ENCODE data around the gene GPATCH2.

DNA sequence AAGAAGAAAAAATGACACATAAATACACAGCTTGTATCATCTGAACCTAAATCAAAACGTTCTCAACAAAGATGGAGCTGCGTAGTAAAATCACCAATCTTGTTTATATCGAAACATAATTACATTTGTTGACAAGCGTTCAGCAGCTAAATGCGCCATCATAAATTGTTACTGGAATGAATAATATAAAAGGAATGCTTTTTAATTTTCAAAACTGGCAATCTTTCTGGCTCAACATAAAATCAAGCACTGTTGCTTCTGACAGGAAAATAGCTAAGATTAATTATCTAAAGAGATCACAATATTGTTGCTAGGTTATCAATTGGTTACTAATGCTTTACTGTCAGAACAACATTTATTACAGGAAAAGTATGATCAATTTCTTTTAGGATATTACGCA, 181.5 kb downstream of the GPATCH2 start:
- TF ChIP-seq, protein P1, sequence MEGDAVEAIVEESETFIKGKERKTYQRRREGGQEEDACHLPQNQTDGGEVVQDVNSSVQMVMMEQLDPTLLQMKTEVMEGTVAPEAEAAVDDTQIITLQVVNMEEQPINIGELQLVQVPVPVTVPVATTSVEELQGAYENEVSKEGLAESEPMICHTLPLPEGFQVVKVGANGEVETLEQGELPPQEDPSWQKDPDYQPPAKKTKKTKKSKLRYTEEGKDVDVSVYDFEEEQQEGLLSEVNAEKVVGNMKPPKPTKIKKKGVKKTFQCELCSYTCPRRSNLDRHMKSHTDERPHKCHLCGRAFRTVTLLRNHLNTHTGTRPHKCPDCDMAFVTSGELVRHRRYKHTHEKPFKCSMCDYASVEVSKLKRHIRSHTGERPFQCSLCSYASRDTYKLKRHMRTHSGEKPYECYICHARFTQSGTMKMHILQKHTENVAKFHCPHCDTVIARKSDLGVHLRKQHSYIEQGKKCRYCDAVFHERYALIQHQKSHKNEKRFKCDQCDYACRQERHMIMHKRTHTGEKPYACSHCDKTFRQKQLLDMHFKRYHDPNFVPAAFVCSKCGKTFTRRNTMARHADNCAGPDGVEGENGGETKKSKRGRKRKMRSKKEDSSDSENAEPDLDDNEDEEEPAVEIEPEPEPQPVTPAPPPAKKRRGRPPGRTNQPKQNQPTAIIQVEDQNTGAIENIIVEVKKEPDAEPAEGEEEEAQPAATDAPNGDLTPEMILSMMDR (IDR thresholded peaks at IDR 0.05), result no peak
- no peak for TF ChIP-seq ZFX (IDR thresholded peaks at IDR 0.05; ENCODE audit: borderline replicate concordance)

All from 22Rv1 (cell line).